NCI-H1436 treated with DMSO at 0.1 percent for 48 hours (cell line): ENCODE measurements around the gene OPTN.

Experiments used
- DNase-seq: peaks from one replicate; lab custom pipeline; 2025; lab: John Stamatoyannopoulos, UW

Gene OPTN

GRCh38 chr10:13184276-13184675, 84.3 kb downstream of the OPTN start:
- DNase-seq, result no peak

DNA sequence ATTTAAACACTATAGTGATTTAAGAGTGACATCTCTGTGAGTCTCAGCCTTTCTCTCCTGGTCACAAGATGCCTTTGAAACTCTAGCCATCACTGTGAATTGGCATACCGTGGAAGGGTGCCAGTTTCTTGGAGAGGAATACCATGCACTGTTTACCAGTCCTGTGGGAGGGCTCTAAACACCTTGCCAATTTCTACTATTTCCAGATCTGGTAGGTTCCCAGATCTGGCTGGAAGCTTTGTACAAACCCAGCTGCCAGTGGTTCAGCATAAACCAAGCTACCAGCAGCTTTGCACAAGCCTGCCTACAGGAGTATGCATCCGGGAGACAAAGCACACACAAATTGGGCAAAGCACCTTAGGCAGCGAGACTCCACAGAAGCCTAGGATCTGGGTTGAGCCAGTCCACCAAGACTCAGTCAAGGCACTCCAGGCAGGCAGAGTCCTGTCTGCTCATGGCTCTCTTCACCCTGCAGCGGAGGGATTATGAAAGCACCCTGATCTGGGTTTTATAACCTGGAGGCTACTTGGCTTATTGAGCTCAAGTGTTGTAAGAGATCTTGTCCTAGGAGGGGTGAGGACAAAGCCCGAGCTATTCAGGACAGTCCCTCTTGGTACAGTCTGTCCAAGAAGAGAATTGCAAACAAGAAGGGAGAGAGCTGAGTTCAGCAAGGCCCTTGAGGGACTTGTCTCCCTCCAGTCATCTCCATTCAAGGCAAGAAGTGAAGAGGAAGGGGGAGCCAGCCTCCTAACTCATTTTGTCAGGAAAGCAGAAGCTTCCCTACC, 85.0 kb downstream of the OPTN start:
- no peak for DNase-seq

DNA sequence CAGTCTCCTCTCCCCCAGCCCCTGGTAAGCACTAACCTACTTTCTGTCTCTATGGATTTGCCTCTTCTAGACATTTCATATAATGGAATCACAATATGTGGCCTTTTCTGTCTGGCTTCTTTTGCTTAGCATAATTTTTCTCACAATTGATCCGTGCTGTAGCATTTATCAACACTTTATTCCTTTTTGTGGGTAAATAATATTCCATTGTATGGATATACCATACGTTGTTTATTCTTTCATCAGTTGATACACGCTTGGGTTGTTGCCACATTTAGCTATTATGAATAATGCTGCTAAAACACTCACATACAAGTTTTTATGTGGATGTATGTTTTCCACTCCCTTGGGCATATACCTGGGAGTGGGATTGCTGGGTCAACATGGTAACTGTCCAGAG, 87.2 kb downstream of the OPTN start:
- no peak for DNase-seq
